ENCODE results near the gene SGF29. TPM values are rescaled to one million over a fixed set of nuclear protein-coding genes. Genes with fewer than 3 reads are reported as not detected.
"Not testable (repeated sequence)": the region's sequence is repeated elsewhere in the genome, so short reads cannot be mapped to it uniquely, and the experiment has no call there.

SGF29 gene
- total and polyA plus RNA-seq, 7 donors, result 13.2 to 58.7 (median 38.5) TPM

GRCh38 chr16:28607116-28607623 lies 53.5 kb downstream of the SGF29 start:
- peak; percentile 59 for DNase-seq
- no peaks in the 10 kb centered on the region for H3K9me3 ChIP-seq
- WGBS, 2 donors, result 95 to 96% methylated on average over 9 of the region's 9 CpGs
- H3K4me3 ChIP-seq, result no peak overlapping the region
- no peaks in the 10 kb centered on the region for H3K36me3 ChIP-seq
- intact Hi-C loops (cut with DNase I), result no loop called here
- peaks cover 0 to 9% (median 0%) of the 10 kb centered on the region in 4 donors for H3K4me1 ChIP-seq
- no peak for TF ChIP-seq POLR2AphosphoS5 (IDR thresholded peaks at IDR 0.05)
- TF ChIP-seq EP300 (IDR thresholded peaks at IDR 0.05), result no peak
- no peak for TF ChIP-seq CTCF (IDR thresholded peaks at IDR 0.05)
- no peak for TF ChIP-seq POLR2A (IDR thresholded peaks at IDR 0.05)
- H3K27ac ChIP-seq, result no peak overlapping the region
- H3K27me3 ChIP-seq, result no peaks in the 10 kb centered on the region

DNA sequence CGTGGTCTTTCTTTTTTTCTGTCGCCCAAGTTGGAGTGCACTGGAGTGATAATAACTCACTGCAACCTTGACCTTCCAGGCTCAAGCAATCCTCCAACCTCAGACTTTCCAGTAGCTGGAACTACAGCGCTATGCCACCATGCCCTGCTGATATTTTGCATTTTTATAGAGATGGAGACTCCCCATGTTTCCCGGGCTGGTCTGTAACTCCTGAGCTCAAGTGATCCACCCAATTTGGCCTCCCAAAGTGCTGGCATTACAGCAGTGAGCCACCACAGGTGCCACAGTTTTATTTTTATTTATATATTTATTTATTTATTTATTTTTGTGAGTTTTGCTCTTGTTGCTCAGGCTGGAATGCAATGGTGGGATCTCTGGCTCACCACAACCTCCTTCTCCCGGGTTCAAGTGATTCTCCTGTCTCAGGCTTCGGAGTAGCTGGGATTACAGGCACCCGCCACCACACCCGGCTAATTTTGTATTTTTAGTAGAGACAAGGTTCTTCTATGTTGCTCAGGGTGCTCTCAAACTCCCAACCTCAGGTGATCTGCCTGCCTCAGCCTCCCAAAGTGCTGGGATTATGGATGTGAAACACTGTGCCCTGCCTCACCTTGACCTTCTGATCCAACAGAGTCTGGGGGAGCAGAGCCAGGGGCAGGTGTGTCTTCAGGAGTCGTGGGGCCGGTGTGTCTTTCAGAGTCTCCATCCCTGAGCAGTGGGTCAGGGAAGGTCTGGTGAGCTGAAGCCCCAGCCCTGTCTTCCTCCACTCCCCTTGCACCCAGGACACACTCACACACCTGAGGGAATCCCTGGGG lies 54.2 kb downstream of the SGF29 start:
- intact Hi-C loops (cut with DNase I); H3K4me3 ChIP-seq; H3K27me3 ChIP-seq; H3K4me1 ChIP-seq; H3K27ac ChIP-seq; H3K9me3 ChIP-seq; H3K36me3 ChIP-seq: not testable (repeated sequence)
- 91 to 92% methylated on average over 10 of the region's 10 CpGs for WGBS, 2 donors
- DNase-seq, result peak; percentile 54

GRCh38 chr16:28608496-28608808 lies 54.7 kb downstream of the SGF29 start:
- H3K4me3 ChIP-seq; H3K27ac ChIP-seq; H3K9me3 ChIP-seq; H3K4me1 ChIP-seq; H3K36me3 ChIP-seq; H3K27me3 ChIP-seq; intact Hi-C loops (cut with DNase I): not testable (repeated sequence)
- DNase-seq, result peak; percentile 60
- WGBS, 2 donors, result 94 to 96% methylated on average over 6 of the region's 7 CpGs

GRCh38 chr16:28608867-28609596 lies 55.3 kb downstream of the SGF29 start:
- H3K9me3 ChIP-seq; H3K4me1 ChIP-seq; intact Hi-C loops (cut with DNase I); H3K36me3 ChIP-seq; H3K27me3 ChIP-seq: not testable (repeated sequence)
- peak overlapping the region in 3 of 4 donors; percentile 24 to 38 (median 26) for H3K4me3 ChIP-seq
- H3K27ac ChIP-seq, result peak overlapping the region in 1 of 4 donors; percentile 48
- 80 to 84% methylated on average over 10 to 11 of the region's 11 CpGs for WGBS, 2 donors
- DNase-seq, result peak; percentile 78

- intact Hi-C loops (cut with DNase I), result no loop called here
- Histone ChIP-seq H3K27me3 (peaks cover 0 to 3% (median 0%) of the 10 kb centered on the region in 3 donors), H3K4me3 (peak within 1 kb of the TSS in 3 of 4 donors; percentile 24 to 38 (median 26)), H3K27ac (peak within 1 kb of the TSS; percentile 3 to 48 (median 14)), H3K4me1 (peaks cover 0 to 9% (median 0%) of the 10 kb centered on the region in 4 donors), H3K36me3 (no peaks in the 10 kb centered on the region), H3K9me3 (no peaks in the 10 kb centered on the region)
- TF ChIP-seq POLR2AphosphoS5 (IDR thresholded peaks at IDR 0.05), result no peak
- TF ChIP-seq EP300 (IDR thresholded peaks at IDR 0.05), result no peak
- no peak for TF ChIP-seq CTCF (IDR thresholded peaks at IDR 0.05)
- peak in 1 of 2 donors; percentile 14 for TF ChIP-seq POLR2A (IDR thresholded peaks at IDR 0.05)
- WGBS, 2 donors, result 11 to 38% methylated on average over 11 of the region's 11 CpGs
- DNase-seq, result peak; percentile 80
Observed at GRCh38 chr16:28609631-28610594, 56.2 kb downstream of the SGF29 start, which contains the start of gene SULT1A1. TSS of gene SULT1A1 (minus strand) at chr16:28610044. CDS start at chr16:28608855, 1,189 bp downstream.
